GM21786 (cell line): Measurements from ENCODE around the gene DNAJB7.
A peak's percentile ranks its signal among the peaks of the same experiment; 100 is the strongest.
"Not testable (repeated sequence)": the region's sequence is repeated elsewhere in the genome, so short reads cannot be mapped to it uniquely, and the experiment has no call there.

Source experiments
- ATAC-seq: cut with Tn5 transposase; IDR thresholded peaks from one replicate; pipeline ENCODE4 v1.9.1; 2021; ENCODE audit not compliant: unreplicated experiment

DNAJB7 gene

DNA sequence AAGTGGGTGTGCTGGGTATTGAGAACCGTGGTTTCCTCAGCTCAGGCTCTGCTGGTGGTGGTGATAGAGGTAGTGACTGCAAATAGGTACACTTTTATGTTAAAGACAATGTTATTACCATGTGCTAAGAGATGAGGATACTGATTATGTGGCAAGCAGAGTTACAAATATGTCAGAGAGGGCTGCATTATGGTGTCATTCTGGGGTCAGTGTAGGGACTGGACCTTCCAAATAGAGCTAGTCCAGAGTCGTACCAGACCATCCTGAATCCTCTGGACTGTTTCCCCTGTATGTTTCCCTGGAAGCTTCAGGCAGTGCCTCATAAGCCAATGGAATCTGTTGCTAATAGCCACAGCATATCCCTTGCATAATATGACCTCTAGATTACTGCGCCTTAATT lies at the start of gene DNAJB7:
Gene DNAJB7, minus strand, starts transcription at position 101 of the 400 bp plus-strand sequence. CDS start 119 bp downstream, outside the sequence.
- ATAC-seq, result no peak

DNA sequence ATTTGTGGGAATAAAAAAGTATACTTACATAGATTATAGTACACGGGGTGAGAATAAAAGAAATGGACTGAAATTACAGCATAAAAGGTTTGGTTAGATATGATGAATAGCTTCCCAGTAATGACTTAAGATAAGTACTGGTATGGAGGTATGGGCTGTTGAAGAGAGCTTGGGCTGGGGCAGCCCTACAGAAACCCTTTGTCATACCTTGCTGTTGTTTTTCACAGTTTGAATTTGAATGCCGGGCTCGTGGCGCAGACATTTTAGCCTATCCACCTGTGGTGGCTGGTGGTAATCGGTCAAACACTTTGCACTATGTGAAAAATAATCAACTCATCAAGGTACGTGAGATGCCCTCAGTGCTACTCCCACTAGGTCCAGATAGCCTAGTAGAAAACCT lies 47.0 kb upstream of the DNAJB7 start:
- ATAC-seq, result no peak

GRCh38 chr22:40904101-40904500 lies 42.2 kb upstream of the DNAJB7 start:
- ATAC-seq, result no peak

- no peak for ATAC-seq
Measured at GRCh38 chr22:40898850-40899357, 37.0 kb upstream of the DNAJB7 start.

GRCh38 chr22:40894417-40894816 lies 32.5 kb upstream of the DNAJB7 start:
- no peak for ATAC-seq

GRCh38 chr22:40890881-40891280 lies 29.0 kb upstream of the DNAJB7 start:
- no peak for ATAC-seq

- ATAC-seq, result no peak
Measured at GRCh38 chr22:40889116-40889515, 27.2 kb upstream of the DNAJB7 start.

DNA sequence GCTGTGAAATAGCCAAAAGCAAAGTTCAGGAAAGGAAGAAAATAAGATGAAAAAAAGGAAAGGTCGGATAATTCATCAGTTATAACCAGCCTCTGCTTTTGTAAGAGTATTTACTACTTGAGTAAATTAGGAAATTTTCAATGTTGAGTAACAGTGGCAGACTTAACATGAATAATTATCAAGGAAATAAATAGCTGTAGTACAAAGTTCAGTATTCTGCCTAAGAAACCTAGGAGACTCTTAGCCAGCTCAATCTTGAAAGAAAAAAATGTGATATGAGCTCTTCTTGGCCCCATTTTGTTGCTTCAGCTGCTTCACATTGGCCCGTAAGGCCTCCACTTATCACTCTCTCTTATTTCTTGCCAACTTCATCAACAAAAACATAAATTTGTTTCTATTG lies 17.0 kb upstream of the DNAJB7 start:
- no peak for ATAC-seq

DNA sequence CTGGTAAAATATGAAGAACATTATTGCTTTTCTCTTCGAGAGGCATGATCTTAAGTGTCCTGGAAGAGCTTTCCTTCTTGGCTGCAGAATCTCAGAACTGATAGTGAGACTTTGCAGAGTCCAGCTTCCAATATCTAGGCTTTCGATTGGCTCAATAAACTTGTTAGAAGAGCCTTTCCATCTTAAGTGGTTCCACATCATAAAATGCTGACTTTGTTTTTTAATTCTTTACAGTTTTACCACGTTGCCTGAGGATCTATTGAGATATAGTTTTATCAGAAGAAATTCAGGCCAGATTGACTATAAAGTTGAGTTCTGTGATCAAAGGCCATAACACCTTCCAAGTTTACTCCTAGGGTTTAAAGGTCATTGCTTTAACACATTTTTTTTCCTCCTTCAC lies 15.6 kb upstream of the DNAJB7 start:
- ATAC-seq, result no peak

GRCh38 chr22:40876907-40877306 lies 15.0 kb upstream of the DNAJB7 start:
- no peak for ATAC-seq

GRCh38 chr22:40875111-40875510 lies 13.2 kb upstream of the DNAJB7 start:
- ATAC-seq, result no peak

DNA sequence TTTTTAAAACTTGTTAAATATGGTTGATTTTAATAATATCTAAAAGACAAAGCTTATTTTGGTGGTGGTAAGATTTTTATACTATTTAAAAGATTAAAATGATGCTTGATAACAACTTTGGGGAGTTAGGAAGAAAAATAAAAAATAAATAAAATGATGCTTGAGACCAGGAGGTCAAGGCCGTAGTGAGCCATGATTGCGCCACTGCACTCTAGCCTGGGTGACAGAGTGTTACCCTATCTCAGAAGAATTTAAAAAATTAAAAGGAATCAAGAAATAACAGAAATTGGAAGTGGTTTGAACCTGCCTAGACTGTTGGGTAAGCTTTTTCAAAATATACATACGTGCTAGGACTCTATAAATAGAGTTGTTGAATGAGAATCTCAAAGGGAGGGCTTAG lies 12.1 kb upstream of the DNAJB7 start:
- no peak for ATAC-seq

DNA sequence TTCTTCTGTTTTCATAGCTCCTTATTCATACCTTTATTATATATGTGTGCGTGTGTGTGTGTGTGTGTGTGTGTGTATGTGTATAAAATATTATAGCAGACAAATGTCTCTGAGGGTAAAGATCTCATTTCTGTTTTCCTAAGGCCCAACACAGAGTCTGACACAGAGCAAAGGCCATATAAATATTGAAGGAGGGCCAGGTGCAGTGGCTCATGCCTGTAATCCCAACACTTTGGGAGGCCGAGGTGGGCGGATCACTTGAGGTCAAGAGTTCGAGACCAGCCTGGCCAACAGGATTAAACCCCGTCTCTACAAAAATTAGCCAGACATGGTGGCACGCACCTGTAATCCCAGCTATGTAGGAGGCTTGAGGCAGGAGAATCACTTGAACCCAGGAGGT lies 6.5 kb upstream of the DNAJB7 start:
- not testable (repeated sequence) for ATAC-seq

DNA sequence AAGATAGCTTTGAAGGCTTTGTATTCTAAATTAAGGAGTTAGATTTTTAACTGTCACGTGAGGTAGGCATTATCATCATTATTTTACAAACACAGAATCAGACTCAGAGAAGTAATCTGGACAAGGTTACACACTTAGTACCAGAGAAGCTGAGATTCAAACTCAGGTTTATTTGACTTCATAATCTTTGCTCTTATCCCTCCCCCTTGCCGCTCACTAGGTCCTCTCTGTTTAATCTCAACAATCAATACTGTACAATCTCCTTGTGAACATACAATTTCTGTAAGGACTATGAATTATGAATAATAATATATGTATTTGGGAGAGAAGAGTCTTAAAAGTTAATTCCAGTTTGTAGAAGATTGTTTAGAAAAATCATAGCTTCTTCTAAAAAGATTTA lies 5.2 kb upstream of the DNAJB7 start:
- no peak for ATAC-seq

GRCh38 chr22:40862537-40862936 lies 624 bp upstream of the DNAJB7 start:
- ATAC-seq, result no peak

DNA sequence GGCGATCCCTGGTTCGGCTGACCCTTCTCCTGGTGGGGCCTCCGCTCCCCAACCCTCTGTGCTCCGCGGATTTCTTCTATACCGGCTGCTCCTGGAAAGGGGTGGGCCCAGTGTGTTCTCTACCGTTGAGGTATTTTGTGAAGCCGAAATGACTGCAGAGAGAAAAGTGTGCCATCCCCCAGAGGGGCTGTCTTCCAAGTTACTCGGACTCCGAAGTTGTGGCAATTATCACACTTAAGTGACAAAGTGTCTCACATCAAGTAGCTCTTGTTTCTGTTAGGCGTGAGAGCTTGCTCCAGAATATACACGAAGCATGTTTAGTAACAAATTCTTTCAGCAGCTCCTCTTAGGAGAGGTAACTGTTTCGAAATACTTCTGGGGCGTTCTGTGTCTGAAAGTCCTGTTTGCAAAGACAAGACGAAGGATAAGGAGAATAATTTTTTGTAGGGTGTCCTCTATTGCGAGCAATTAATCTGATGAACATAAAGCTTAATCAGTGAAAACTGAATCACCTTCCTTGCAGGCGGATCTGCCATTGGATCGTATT lies 4.5 kb downstream of the DNAJB7 start:
- no peak for ATAC-seq

DNA sequence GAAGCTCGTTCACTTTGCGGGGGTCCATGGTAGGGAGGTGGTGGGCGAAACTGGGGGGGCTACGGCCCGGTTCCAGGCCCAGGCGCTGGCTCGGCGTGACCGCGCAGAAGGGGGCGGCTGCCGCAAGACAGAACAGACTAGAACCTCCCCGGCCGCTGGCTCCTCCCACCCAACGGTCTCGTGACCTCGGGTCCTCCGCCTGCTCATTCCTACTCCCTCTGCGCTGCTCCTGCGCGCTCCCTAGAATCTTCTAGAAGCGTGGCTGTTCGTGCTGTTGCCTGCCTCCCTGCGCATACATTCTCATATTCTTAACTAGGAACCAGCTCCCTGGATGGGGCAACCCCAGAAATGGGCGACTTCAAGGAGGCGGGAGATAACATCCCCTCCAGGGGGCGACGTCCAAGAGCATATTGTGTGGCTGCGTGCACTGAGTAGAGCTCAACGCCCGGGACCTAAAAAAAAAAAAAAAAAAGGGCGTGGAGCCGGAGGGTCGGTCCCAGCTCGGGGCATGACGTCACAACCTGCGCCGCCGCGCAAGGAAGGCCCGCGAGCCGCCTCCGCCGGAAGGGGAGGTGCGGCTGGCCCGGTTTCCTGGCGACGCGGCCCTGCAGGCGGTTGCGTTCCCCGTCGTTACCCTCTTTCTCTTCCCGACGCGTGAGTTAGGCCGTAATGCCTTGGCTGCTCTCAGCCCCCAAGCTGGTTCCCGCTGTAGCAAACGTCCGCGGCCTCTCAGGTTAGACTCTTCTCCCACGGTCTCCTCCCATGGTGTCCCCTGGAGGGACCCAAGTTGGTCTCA lies 5.2 kb downstream of the DNAJB7 start, which contains the start of the genes ST13 and XPNPEP3:
Gene ST13, minus strand, starts transcription at position 127 of the 796 bp plus-strand sequence. Its CDS starts 99 bp downstream, at position 28.
Gene XPNPEP3, plus strand, starts transcription at position 636 of the 796 bp plus-strand sequence. Its CDS starts 34 bp downstream, at position 670.
- ATAC-seq, result peak; percentile 85

DNA sequence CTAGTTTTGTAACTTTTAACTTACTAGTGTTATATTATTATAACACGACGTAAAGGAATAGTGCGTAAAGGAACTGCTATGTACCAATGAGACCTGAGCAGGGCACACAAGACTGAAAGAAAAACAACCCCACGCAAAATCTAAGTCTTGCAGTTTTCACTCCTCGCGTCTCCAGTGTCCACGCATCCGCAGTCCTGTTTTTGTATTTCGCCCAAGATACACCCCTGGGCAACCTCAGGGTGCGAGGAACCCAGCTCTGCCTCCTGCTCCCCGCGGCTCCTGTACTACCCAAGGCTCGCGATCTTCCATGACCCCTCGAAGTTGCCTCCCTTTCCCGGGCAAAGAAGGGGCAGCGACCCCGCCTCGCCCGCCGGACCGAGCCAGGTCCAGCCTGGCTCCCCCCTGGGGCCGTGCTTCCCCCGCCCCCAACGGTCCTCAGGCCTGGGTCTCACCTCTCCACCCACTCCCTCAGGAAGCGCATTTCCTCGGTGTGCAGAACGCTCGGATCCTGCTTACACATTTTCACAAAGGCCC lies 5.9 kb downstream of the DNAJB7 start:
- ATAC-seq, result peak; percentile 5

DNA sequence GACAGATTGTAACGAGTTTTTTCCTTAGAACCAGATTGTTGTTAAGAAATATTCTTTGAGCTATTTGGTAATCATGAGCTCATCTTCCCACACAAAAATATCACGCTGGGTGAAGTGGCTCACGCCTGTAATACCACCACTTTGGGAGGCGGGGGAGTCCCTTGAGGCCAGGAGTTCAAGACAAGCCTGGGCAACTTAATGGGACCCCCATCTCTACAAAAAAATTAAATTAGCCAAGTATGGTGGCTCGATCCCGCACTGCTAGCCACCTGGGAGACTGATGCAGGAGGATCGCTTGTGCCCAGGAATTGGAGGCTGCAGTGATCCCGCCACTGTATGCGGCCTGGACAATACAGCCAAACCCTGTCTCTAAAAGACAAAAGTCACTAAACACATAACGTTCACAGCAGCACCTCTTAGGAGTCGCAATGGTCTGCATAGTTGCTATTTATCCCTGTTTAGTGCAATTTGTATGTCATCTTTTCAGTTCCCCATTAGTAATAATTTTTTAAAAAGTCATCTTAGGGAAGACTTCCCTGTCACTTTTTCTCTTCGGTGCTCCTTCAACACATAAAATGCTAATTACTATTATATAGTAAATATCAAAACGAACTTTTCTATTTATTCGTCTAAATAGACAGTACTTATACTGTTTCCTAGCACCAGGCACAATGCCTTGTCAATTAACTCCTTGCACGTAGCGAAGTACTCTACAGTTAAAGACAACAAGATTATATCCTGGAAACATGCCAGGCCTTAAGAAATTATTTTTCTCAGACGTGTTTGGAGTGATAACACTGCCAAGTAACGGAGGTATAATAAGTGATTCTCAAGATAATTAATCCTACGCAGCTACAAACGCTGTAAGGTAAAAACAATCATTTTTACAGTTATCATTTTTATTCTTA lies 6.6 kb downstream of the DNAJB7 start:
- ATAC-seq, result no peak

DNA sequence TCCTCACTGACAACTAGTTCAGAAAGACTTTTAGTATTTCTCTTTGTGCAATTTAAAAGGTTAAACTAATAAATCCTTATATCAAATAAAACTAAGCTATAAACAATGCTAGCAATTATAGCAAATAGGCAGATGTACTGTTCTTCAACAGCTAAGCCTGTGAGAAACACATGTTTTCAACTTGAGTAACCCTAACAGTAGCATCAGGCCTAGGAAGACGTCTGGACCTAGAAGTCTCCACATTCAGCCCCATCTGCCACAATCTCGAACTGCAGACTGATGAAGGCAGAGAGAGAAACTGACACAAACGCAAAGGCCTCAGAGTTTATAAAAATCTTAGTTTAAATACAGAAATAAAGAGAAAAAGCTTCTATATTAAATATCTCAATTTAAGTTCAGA lies 8.0 kb downstream of the DNAJB7 start:
- ATAC-seq, result no peak

- ATAC-seq, result no peak
Measured at GRCh38 chr22:40853333-40853732, 8.6 kb downstream of the DNAJB7 start.
